Neural crest cell (in vitro differentiated cells): ENCODE measurements around the gene KDM5B. TPM values are rescaled to one million over a fixed set of nuclear protein-coding genes. Genes with fewer than 3 reads are reported as not detected.

Source experiments
- DNase-seq: peaks from one replicate; pipeline ENCODE4 v3.0.0; 2021; ENCODE audit warnings: low read depth, mixed read lengths, low spot score
- H3K27ac Mint-ChIP-seq: one replicate; pipeline ENCODE4 v1.8.0; 2021; ENCODE audit warnings: mild to moderate bottlenecking, mixed read lengths; ENCODE audit not compliant: unreplicated experiment
- H3K27me3 Mint-ChIP-seq: 2 replicates; pipeline ENCODE4 v1.8.0; 2021; ENCODE audit warnings: low read depth, mild to moderate bottlenecking, mixed read lengths
- H3K36me3 Mint-ChIP-seq: 2 replicates; pipeline ENCODE4 v1.8.0; 2021; ENCODE audit warnings: low read depth, mild to moderate bottlenecking, mixed read lengths
- H3K4me1 Mint-ChIP-seq: 2 replicates; pipeline ENCODE4 v1.8.0; 2021; ENCODE audit warnings: mixed read lengths
- H3K4me3 Mint-ChIP-seq: one replicate; pipeline ENCODE4 v1.8.0; 2021; ENCODE audit warnings: mild to moderate bottlenecking, mixed read lengths
- H3K9me3 Mint-ChIP-seq: 2 replicates; pipeline ENCODE4 v1.8.0; 2021; ENCODE audit warnings: mixed read lengths
- total RNA-seq: library from RNA; stranded (reverse); gene quantifications from 2 replicates; pipeline ENCODE4 v1.2.1, GENCODE V29; 2021
- TF ChIP-seq, protein P1 (sequence below): fragments of 200-600 bp; sonication (generic); conservative IDR thresholded peaks from 2 replicates; pipeline ENCODE4 v1.5.0; 2021; ENCODE audit warnings: antibody characterized with exemption, mild to moderate bottlenecking

KDM5B gene
- total RNA-seq, 1 donor from 2014 or later: 158 TPM

DNA sequence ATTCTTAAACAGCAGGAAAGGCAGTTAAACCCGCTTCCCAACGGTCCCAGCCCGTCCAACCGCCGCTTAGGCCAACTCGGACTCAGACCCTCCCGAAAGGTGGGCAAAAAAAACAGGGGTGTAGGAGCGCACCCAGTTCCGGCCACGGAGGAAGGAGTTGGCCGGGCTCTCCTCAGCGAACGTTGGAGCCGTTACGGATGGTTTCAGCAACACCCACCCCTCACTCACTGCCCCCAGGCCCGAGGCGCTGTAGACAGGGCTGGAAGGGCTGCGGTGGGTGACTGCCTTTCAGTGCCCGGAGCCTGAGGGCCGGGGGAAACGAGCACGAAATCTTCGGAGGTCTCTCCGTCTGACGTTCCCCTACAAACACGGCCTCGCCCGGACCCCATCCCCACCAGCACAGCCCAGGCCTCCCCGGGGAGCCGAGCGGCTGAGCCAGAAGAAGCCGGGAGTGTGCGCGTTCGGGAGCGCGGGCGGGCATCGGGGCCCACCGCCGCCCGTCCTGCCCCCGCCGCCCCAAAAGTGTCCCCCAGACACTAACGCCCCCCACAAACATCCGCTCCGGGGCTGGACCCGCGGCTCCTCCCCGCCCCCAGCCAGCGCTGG lies 1.3 kb downstream of the KDM5B start:
- Mint-ChIP-seq H3K4me3 (peak overlapping the region; percentile 87), H3K27ac (peak overlapping the region; percentile 96), H3K4me1 (peaks cover 64% of the 10 kb centered on the region), H3K27me3 (peaks cover 17% of the 10 kb centered on the region), H3K36me3 (peaks cover 7% of the 10 kb centered on the region), H3K9me3 (no peaks in the 10 kb centered on the region)
- DNase-seq: peak; percentile 27
- TF ChIP-seq, protein P1, sequence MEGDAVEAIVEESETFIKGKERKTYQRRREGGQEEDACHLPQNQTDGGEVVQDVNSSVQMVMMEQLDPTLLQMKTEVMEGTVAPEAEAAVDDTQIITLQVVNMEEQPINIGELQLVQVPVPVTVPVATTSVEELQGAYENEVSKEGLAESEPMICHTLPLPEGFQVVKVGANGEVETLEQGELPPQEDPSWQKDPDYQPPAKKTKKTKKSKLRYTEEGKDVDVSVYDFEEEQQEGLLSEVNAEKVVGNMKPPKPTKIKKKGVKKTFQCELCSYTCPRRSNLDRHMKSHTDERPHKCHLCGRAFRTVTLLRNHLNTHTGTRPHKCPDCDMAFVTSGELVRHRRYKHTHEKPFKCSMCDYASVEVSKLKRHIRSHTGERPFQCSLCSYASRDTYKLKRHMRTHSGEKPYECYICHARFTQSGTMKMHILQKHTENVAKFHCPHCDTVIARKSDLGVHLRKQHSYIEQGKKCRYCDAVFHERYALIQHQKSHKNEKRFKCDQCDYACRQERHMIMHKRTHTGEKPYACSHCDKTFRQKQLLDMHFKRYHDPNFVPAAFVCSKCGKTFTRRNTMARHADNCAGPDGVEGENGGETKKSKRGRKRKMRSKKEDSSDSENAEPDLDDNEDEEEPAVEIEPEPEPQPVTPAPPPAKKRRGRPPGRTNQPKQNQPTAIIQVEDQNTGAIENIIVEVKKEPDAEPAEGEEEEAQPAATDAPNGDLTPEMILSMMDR: no peak

DNA sequence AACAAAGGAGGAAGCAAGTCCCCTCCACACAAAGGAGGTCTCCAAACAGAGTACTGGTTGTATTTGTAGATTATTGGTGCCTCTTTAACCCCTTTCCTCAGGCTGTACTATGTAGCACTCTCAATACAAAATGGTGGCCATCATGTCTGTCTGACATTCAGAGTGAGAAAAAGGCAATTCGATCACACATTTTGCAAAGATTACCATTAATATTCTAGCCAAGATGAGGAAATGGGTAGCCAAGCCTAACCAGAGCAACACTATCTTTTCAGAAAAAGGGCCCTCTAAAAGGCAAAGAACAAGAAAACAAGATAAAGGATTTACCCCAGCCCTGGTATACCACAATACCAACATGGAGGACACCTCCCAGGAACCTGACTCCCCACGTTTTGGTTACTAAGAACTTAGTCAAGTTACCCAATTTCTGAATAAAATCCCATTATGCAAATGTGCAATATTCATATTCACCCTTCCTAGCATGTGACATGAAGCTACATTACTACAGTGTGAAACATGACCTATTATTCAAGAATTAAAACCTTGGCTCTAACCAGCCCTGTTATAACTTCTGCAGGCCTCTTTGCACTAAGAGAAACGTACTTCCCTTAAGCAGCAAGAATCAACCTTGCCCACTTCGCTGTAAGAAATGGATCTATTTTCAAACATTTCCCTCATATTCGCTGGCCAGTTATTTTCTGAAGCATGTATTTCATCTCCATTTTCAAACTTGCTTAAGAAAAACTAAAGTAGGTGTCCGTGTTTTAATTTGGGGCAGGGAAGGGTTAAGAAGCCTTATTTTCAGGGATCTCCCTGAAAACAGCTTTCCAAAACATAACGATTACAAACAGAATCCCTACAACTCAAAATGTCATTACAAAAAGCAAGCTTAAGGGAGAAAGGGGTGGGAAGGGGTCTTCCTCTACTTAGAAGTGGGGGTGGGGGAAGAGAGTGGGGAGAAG lies 2.1 kb downstream of the KDM5B start:
- TF ChIP-seq, protein P1: no peak
- H3K4me1 Mint-ChIP-seq: peaks cover 59% of the 10 kb centered on the region
- peaks cover 12% of the 10 kb centered on the region for H3K27me3 Mint-ChIP-seq
- peak overlapping the region; percentile 87 for H3K4me3 Mint-ChIP-seq
- H3K36me3 Mint-ChIP-seq: peaks cover 7% of the 10 kb centered on the region
- no peak for DNase-seq
- H3K9me3 Mint-ChIP-seq: no peaks in the 10 kb centered on the region
- H3K27ac Mint-ChIP-seq: peak overlapping the region; percentile 96

DNA sequence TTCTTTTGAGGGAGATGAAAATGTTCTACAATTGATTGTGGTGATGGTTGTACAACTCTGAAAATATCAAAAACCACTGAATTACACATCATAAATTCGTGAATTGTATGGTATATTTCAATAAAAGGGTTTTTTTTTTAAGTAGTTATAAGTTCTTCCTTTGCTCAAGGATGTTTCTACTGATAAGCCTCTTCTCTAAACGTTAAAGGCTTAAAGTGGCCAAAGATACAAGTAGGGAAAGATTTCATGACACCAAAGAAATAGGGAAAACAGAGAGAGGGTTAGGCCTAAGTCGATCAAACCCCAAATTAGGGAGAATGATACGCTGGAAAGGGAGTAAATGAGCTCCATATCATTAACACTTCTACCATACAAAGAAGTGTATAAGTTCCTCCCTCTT lies 4.1 kb downstream of the KDM5B start:
- no peak for DNase-seq
- peaks cover 11% of the 10 kb centered on the region for H3K36me3 Mint-ChIP-seq
- H3K4me3 Mint-ChIP-seq: peak overlapping the region; percentile 87
- H3K27me3 Mint-ChIP-seq: peaks cover 3% of the 10 kb centered on the region
- peaks cover 54% of the 10 kb centered on the region for H3K4me1 Mint-ChIP-seq
- H3K27ac Mint-ChIP-seq: no peak overlapping the region
- TF ChIP-seq, protein P1: no peak
- H3K9me3 Mint-ChIP-seq: no peaks in the 10 kb centered on the region

DNA sequence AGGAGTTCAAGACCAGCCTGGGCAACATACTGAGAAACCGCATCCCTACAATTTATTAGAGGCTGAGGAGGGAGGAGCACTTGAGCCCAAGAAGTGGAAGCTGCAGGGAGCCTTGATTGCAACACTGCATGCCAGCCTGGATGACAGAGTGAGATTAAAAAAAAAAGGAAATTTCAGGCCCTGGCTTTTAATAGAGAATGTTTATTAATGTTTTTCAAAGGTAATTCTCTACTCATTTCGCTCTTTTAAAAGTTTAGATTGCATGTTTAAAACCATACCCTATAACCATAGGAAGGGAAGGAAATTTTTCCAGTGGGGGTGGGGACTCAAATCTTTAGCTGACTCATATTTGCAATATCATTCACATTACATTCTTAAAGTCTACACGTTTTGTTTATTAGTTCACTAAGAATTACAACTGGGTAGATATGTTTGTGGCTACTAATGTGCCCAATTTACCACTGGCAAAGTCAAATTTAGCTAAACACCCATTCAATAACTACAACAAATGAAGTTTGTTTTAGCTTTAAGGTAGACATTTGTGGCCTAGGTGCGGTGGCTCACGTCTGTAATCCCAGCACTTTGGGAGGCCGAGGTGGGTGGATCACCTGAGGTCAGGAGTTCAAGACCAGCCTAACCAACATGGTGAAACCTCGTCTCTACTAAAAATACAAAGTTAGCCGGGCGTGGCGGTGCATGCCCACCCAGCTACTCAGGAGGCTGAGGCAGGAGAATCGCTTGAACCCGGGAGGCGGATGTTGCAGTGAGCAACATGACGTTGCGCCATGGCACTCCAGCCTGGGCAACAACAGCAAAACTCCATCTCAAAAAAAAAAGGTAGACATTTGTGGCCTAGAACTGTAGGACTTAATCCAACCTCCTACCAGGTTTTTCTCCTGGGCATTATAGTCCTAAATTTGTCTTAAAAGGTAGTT lies 5.0 kb downstream of the KDM5B start:
- Mint-ChIP-seq H3K36me3 (peaks cover 11% of the 10 kb centered on the region), H3K27me3 (no peaks in the 10 kb centered on the region), H3K4me1 (peaks cover 46% of the 10 kb centered on the region), H3K4me3 (peak overlapping the region; percentile 87), H3K9me3 (no peaks in the 10 kb centered on the region), H3K27ac (no peak overlapping the region)
- TF ChIP-seq, protein P1: no peak
- no peak for DNase-seq

DNA sequence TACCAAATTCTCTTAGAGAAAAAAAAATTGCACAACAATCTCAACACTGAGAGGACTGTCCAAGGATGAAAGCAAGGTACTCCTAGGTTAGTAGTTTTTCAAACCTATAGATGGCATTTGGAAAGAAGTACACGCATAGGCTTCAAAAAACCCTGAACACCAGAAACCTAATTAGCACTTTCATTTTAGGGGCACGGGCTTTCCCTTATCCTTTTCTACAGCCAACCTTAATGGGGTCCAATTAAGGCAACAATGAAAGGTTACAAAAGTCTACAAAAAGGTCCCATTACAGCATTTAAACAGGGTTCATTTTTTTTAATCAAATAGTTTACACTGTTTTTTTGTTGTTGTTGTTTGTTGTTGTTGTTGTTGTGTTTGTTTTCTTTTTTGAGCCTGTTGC lies 6.2 kb downstream of the KDM5B start:
- H3K27me3 Mint-ChIP-seq: no peaks in the 10 kb centered on the region
- H3K4me1 Mint-ChIP-seq: peaks cover 52% of the 10 kb centered on the region
- H3K36me3 Mint-ChIP-seq: peaks cover 11% of the 10 kb centered on the region
- DNase-seq: no peak
- H3K27ac Mint-ChIP-seq: no peak overlapping the region
- TF ChIP-seq, protein P1: no peak
- peak overlapping the region; percentile 23 for H3K4me3 Mint-ChIP-seq
- H3K9me3 Mint-ChIP-seq: no peaks in the 10 kb centered on the region
